ENCODE measurements around the gene SPATA20. TPM values are rescaled to one million over a fixed set of nuclear protein-coding genes. Genes with fewer than 3 reads are reported as not detected.
A peak's percentile ranks its signal among the peaks of the same experiment; 100 is the strongest.

SPATA20 gene
- total and polyA plus RNA-seq, 12 donors = 12.7 to 246 (median 150) TPM

DNA sequence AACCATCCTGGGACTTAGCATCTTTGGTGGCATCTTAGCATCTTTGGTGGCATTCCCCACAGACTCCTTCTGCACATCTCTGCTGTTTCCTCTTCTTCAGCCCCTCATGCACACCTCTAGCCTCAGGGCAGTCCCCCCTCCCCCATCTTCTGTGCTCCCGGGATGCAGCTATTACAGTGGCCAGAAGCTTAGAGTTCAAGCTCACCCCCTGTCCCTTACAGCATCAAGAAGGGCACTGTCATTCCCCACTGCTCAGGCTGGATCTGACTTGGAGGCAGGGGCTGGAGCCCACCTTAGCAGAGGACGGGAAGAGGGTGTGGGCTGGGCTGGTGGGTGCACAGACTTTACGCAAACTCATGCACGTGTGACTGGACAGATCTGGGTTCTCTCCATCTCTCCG is 13.8 kb upstream of the SPATA20 start:
- no peak for TF ChIP-seq POLR2A (IDR thresholded peaks at IDR 0.05)
- TF ChIP-seq, protein P1, sequence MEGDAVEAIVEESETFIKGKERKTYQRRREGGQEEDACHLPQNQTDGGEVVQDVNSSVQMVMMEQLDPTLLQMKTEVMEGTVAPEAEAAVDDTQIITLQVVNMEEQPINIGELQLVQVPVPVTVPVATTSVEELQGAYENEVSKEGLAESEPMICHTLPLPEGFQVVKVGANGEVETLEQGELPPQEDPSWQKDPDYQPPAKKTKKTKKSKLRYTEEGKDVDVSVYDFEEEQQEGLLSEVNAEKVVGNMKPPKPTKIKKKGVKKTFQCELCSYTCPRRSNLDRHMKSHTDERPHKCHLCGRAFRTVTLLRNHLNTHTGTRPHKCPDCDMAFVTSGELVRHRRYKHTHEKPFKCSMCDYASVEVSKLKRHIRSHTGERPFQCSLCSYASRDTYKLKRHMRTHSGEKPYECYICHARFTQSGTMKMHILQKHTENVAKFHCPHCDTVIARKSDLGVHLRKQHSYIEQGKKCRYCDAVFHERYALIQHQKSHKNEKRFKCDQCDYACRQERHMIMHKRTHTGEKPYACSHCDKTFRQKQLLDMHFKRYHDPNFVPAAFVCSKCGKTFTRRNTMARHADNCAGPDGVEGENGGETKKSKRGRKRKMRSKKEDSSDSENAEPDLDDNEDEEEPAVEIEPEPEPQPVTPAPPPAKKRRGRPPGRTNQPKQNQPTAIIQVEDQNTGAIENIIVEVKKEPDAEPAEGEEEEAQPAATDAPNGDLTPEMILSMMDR (IDR thresholded peaks at IDR 0.05) = no peak
- no peak for DNase-seq
- Histone ChIP-seq H3K36me3 (replicated peaks in 1 of 2) (no peaks in the 10 kb centered on the region), H3K27me3 (no peaks in the 10 kb centered on the region), H3K27ac (peak overlapping the region in 3 of 5 donors; percentile 84 to 89 (median 88)), H3K4me1 (replicated peaks in 1 of 2) (peaks cover 29 to 38% of the 10 kb centered on the region in 2 donors), H3K9me3 (replicated peaks in 1 of 3) (no peaks in the 10 kb centered on the region), H3K4me3 (peak overlapping the region in 1 of 4 donors; percentile 47)
- intact Hi-C loops (cut with DNase I) = no loop called here
- 11 to 35% (median 14%) methylated on average over 5 of the region's 5 CpGs for WGBS, 4 donors

DNA sequence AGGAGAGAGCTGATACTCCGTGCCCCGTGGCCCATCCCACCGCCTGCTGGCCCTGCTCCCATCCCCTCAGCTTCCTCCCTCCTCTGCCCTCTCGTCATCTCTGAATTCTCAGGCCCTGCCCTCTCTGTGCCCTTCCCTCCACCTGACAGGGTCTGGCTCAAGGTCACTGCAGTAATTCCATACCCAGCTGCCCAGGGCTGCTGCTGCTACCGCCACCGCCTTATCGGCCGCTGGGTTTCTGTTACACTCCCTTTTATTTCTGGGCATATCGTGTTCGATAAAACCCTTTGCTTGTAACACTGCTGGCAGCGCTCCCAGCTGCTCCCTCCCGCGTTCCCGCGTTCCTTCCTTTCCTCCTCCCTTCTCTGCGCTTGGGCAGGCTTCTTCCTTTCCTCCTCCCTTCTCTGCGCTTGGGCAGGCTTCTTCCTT is 13.2 kb upstream of the SPATA20 start:
- Histone ChIP-seq H3K27me3 (no peaks in the 10 kb centered on the region), H3K9me3 (replicated peaks in 1 of 3) (no peaks in the 10 kb centered on the region), H3K4me3 (peak overlapping the region in 1 of 4 donors; percentile 47), H3K4me1 (replicated peaks in 1 of 2) (peaks cover 35 to 38% of the 10 kb centered on the region in 2 donors), H3K27ac (peak overlapping the region; percentile 45 to 89 (median 84)), H3K36me3 (replicated peaks in 1 of 2) (no peaks in the 10 kb centered on the region)
- DNase-seq = peak; percentile 76 to 92 (median 89)
- 0 to 1% (median 1%) methylated on average over 17 of the region's 17 CpGs for WGBS, 4 donors
- TF ChIP-seq, protein P1 (IDR thresholded peaks at IDR 0.05) = no peak
- TF ChIP-seq POLR2A (IDR thresholded peaks at IDR 0.05) = no peak
- intact Hi-C loops (cut with DNase I) = no loop called here

DNA sequence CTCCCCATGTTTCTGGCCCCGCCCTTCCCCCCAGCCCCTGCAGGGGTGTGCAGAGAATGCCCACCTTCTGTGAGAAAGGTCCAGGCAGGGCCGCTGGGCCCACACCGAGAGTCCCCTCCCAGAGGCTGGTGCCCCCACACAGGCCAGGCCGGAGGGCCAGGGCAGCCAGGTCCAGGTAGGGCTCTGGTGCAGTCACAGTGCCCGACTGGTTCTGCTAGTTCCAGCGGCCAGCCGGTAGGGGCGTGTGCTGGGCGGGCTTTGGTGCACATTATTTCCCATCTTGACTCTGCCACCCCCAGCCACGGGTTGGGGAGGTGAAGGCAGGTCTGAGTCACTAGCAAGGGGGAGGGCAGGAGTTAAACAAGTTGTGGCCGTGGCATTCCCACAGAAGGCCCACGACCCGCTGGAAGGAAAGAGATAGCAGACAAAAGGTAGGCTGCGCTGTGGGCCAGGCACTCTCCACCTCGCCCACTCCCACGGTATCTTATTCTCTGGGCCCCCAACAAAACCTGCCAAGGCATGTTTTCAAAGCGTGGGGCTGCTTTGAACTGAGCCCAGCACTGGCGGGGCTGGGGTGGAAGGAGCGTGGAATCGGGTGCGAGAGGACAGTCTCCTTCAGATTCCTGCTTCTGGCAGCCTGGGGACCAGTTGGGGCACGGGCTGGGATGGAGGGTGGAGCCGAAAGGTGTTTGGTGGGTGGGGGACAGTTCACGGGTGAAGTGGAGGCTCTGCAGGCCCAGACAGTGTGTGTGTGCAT is 12.6 kb upstream of the SPATA20 start:
- no peaks in the 10 kb centered on the region for H3K9me3 ChIP-seq (replicated peaks in 1 of 3)
- peak; percentile 74 to 87 (median 83) for DNase-seq
- peak in 1 of 2 donors; percentile 71 for TF ChIP-seq POLR2A (IDR thresholded peaks at IDR 0.05)
- TF ChIP-seq, protein P1 (IDR thresholded peaks at IDR 0.05) = peak; percentile 19 to 59 (median 52)
- peaks cover 35 to 38% of the 10 kb centered on the region in 2 donors for H3K4me1 ChIP-seq (replicated peaks in 1 of 2)
- H3K36me3 ChIP-seq (replicated peaks in 1 of 2) = peaks cover 0 to 1% of the 10 kb centered on the region in 2 donors
- intact Hi-C loops (cut with DNase I) = no loop called here
- H3K27me3 ChIP-seq = no peaks in the 10 kb centered on the region
- peak overlapping the region in 1 of 4 donors; percentile 47 for H3K4me3 ChIP-seq
- peak overlapping the region; percentile 45 to 89 (median 84) for H3K27ac ChIP-seq
- WGBS, 4 donors = 33 to 52% (median 45%) methylated on average over 14 to 24 of the region's 24 CpGs

DNA sequence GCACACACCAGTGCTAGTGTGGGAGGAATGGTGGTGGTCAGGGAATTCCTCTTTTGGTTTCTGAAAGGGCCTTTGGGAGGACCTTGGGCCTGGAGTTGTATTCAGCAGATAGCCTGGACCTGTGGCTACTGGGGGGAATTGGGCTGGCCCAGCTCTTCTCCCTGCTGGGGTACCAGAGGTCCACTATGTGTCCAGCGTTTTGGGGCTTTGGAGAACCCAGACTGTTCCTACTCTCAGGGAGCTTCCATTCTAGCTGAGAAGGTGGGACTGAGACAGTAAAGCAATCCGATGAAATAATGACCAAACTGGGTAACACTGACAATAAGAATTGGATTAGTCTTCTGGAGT is 12.0 kb upstream of the SPATA20 start:
- WGBS, 4 donors = 82 to 90% (median 86%) methylated on average over 2 of the region's 2 CpGs
- H3K27ac ChIP-seq = peak overlapping the region; percentile 45 to 89 (median 84)
- no peaks in the 10 kb centered on the region for H3K9me3 ChIP-seq (replicated peaks in 1 of 3)
- H3K4me3 ChIP-seq = peak overlapping the region in 1 of 4 donors; percentile 47
- no peaks in the 10 kb centered on the region for H3K27me3 ChIP-seq
- DNase-seq = no peak
- peaks cover 0 to 7% of the 10 kb centered on the region in 2 donors for H3K36me3 ChIP-seq (replicated peaks in 1 of 2)
- TF ChIP-seq, protein P1 (IDR thresholded peaks at IDR 0.05) = no peak
- TF ChIP-seq POLR2A (IDR thresholded peaks at IDR 0.05) = no peak
- H3K4me1 ChIP-seq (replicated peaks in 1 of 2) = peaks cover 35 to 38% of the 10 kb centered on the region in 2 donors
- intact Hi-C loops (cut with DNase I) = no loop called here

Data from adrenal gland (tissue), 12 donors.